Dendritic cell treated with granulocyte-macrophage colony-stimulating factor and Interleukin-4, amounts not matched to agents 40 ng/mL and 50 ng/mL, for 4 days (primary cell): ENCODE results near the gene FOXN1.
"Not testable (repeated sequence)": the region's sequence is repeated elsewhere in the genome, so short reads cannot be mapped to it uniquely, and the experiment has no call there.

Experiments
- H3K27ac Mint-ChIP-seq: one replicate; pipeline ENCODE4 v1.8.0; 2022; ENCODE audit warnings: mild to moderate bottlenecking, mixed read lengths
- H3K27me3 Mint-ChIP-seq: one replicate; pipeline ENCODE4 v1.8.0; 2022; ENCODE audit warnings: mild to moderate bottlenecking, mixed read lengths
- H3K36me3 Mint-ChIP-seq: one replicate; pipeline ENCODE4 v1.8.0; 2022; ENCODE audit warnings: low read depth, mixed read lengths
- H3K4me1 Mint-ChIP-seq: one replicate; pipeline ENCODE4 v1.8.0; 2022; ENCODE audit warnings: low read depth, mixed read lengths
- H3K4me3 Mint-ChIP-seq: one replicate; pipeline ENCODE4 v1.8.0; 2022; ENCODE audit warnings: mild to moderate bottlenecking, moderate library complexity, mixed read lengths
- H3K9me3 Mint-ChIP-seq: one replicate; pipeline ENCODE4 v1.8.0; 2022; ENCODE audit warnings: mixed read lengths
- intact Hi-C: fragments of 100-400 bp; cut with micrococcal nuclease; formaldehyde crosslinking; loops from one replicate; pipeline ENCODE4 v1.15.0; 2022

Gene FOXN1, protein sequence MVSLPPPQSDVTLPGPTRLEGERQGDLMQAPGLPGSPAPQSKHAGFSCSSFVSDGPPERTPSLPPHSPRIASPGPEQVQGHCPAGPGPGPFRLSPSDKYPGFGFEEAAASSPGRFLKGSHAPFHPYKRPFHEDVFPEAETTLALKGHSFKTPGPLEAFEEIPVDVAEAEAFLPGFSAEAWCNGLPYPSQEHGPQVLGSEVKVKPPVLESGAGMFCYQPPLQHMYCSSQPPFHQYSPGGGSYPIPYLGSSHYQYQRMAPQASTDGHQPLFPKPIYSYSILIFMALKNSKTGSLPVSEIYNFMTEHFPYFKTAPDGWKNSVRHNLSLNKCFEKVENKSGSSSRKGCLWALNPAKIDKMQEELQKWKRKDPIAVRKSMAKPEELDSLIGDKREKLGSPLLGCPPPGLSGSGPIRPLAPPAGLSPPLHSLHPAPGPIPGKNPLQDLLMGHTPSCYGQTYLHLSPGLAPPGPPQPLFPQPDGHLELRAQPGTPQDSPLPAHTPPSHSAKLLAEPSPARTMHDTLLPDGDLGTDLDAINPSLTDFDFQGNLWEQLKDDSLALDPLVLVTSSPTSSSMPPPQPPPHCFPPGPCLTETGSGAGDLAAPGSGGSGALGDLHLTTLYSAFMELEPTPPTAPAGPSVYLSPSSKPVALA

DNA sequence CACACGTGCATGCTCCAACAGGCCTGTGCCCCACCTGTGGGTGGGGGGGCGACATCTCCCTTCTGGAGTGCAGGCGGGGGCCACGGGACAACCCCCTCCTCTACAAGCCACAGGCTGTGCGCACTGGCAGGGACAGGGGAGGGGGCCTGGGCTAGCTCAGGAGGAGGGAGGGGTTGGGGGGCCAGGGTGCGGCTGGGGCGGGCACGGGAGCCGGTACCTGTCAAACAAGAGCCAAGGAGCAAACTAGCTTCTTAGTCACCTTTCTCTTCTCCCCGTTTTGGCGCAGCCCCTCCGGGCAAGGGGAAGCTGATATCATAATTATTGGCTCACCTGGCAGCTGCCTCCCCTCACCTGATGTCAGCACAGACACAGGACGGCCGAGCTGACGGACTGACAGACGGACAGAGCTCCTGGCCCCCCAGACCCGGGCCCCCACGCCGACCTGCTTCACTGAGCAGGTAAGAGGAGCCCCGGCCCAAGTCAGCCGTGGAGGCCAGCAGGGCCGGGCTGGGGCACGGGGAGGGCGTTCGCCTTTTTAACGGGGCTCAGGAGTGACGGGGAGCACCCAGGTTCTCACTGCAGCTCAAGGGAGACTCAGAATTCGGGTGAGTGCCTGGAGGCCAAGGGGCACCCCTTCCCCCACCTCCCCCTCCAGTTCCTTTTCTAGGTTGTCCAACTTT, at the start of gene FOXN1:
FOXN1 (plus strand) TSS at position 363 of the 680 bp plus-strand sequence. CDS start 17,622 bp downstream, outside the sequence.
- Mint-ChIP-seq H3K27me3 (peaks cover 33% of the 10 kb centered on the region), H3K4me3 (no peak within 1 kb of the TSS)

DNA sequence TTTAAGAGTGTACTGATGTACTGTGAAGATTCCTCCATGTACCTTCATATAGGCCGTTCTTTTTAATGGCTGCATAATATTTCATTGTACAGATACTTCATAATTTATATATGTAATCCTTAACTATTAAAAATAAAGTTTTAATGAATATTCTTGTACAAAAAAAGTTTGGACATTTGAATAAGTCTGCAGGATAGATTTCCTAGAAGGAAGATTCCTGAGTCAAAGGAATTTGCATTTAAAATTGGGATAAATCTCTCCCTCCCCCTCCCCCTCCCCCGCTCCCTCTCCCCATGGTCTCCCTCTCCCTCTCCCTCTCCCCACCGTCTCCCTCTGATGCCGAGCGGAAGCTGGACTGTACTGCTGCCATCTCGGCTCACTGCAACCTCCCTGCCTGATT, 48.3 kb upstream of the FOXN1 start:
- Mint-ChIP-seq H3K4me3 (no peak overlapping the region), H3K27me3 (no peaks in the 10 kb centered on the region), H3K9me3 (no peaks in the 10 kb centered on the region), H3K4me1 (no peaks in the 10 kb centered on the region), H3K27ac (no peak overlapping the region), H3K36me3 (no peaks in the 10 kb centered on the region)
- intact Hi-C loops = no loop called here

More for the DNA sequence above, at the start of gene FOXN1:
- no peaks in the 10 kb centered on the region for H3K9me3 Mint-ChIP-seq
- intact Hi-C loops = no loop called here
- no peaks in the 10 kb centered on the region for H3K36me3 Mint-ChIP-seq
- H3K4me1 Mint-ChIP-seq = peaks cover 42% of the 10 kb centered on the region
- peak within 1 kb of the TSS; percentile 21 for H3K27ac Mint-ChIP-seq

DNA sequence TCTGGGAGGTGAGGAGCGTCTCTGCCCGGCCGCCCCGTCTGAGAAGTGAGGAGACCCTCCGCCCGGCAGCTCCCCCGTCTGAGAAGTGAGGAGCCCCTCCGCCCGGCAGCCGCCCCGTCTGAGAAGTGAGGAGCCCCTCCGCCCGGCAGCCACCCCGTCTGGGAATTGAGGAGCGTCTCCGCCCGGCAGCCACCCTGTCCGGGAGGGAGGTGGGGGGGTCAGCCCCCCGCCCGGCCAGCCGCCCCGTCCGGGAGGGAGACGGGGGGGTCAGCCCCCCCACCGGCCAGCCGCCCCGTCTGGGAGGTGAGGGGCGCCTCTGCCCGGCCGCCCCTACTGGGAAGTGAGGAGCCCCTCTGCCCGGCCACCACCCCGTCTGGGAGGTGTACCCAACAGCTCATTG, 47.3 kb upstream of the FOXN1 start:
- H3K9me3 Mint-ChIP-seq, H3K27ac Mint-ChIP-seq, H3K36me3 Mint-ChIP-seq, H3K27me3 Mint-ChIP-seq, H3K4me3 Mint-ChIP-seq, intact Hi-C loops, H3K4me1 Mint-ChIP-seq: not testable (repeated sequence)

DNA sequence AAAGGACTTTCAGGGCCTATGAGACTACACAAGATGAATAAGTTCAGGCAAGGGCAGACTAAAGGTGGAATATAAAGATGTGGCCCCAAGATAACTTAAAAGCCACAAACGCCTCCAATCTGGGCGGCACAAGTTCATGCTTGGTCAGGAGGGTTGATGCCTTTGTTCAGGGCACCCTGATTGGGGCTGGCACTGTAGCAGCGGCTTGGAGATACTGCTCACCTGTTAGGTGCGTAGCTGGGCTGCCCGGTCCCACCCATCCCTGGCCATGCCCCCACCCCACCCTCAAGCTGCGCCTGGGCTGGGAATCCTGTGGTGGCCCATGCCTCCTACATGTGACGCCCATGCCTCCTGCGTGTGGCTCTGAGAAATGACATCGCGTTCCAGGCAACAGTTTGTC, 45.2 kb upstream of the FOXN1 start:
- H3K9me3 Mint-ChIP-seq = no peaks in the 10 kb centered on the region
- intact Hi-C loops = no loop called here
- H3K27me3 Mint-ChIP-seq = peaks cover 4% of the 10 kb centered on the region
- H3K27ac Mint-ChIP-seq = no peak overlapping the region
- H3K4me3 Mint-ChIP-seq = no peak overlapping the region
- no peaks in the 10 kb centered on the region for H3K36me3 Mint-ChIP-seq
- H3K4me1 Mint-ChIP-seq = peaks cover 6% of the 10 kb centered on the region

DNA sequence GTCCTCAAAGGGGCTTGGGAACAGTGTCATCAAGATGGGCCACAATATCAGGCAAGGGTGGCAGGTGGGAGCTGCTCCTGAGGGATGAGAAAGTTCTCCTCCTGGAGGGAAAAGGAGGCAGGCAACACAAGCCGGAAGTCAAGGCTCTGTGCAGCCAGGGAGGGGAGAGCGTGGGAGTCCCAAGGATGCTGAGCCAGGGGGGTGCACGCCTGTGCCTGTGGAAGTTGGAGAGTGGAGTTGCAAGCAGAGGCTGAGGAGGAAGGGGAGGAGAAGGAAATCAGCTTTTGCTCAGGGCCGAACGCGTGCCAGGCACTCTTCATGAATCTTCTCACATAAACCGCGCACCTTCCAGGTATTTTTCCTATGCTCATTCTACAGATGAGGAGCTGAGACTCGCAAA, 40.1 kb upstream of the FOXN1 start:
- peaks cover 16% of the 10 kb centered on the region for H3K27me3 Mint-ChIP-seq
- no peaks in the 10 kb centered on the region for H3K9me3 Mint-ChIP-seq
- no peak overlapping the region for H3K27ac Mint-ChIP-seq
- H3K4me3 Mint-ChIP-seq = no peak overlapping the region
- intact Hi-C loops = no loop called here
- H3K36me3 Mint-ChIP-seq = no peaks in the 10 kb centered on the region
- H3K4me1 Mint-ChIP-seq = peaks cover 57% of the 10 kb centered on the region

DNA sequence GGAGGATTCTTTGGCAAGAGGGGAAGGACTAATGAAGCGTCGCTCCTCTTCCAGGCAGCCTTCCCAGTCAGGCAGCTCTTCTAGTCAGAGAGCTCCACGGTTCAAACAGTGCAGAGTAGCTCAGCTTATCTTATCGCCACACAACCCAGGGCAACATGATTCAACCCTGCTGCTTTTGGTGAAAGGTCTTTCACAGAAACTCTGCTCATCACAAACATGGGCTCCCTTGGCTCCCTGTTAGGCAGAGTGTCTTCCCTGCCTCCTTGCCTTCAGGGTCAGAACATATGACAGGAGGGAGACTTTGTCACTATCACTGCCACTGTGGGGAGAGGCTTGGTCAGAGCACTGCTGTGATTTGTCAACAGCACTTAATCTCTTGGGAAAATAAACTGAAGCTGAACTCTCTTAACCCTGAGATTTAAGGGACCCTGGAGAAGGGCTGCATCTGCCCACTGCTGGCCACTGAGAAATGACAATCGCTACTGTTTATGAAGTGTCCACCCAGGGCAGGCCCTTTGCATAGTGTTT, 39.6 kb upstream of the FOXN1 start:
- Mint-ChIP-seq H3K27ac (no peak overlapping the region), H3K36me3 (no peaks in the 10 kb centered on the region), H3K9me3 (no peaks in the 10 kb centered on the region), H3K27me3 (peaks cover 16% of the 10 kb centered on the region), H3K4me1 (peaks cover 61% of the 10 kb centered on the region), H3K4me3 (no peak overlapping the region)
- intact Hi-C loops = no loop called here

DNA sequence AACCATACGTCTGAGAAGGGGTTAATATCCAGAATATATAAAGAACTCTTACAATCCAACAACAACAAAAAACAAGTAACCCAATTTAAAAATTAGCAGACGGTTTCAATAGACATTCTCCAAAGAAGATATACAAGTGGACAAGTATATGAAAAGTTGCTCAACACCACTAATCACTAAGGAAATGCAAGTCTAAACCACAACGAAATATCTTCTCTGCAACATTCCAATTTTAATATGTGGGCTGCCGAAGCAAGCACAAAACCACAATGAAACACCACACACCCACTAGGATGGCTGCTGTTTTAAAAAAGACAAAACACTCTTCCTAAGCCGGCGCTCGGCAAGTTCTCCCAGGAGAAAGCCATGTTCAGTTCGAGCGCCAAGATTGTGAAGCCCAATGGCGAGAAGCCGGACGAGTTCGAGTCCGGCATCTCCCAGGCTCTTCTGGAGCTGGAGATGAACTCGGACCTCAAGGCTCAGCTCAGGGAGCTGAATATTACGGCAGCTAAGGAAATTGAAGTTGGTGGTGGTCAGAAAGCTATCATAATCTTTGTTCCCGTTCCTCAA, 38.6 kb upstream of the FOXN1 start:
- intact Hi-C loops = no loop called here
- peak overlapping the region; percentile 54 for H3K4me3 Mint-ChIP-seq
- H3K27ac Mint-ChIP-seq = no peak overlapping the region
- H3K36me3 Mint-ChIP-seq = no peaks in the 10 kb centered on the region
- H3K9me3 Mint-ChIP-seq = no peaks in the 10 kb centered on the region
- H3K4me1 Mint-ChIP-seq = peaks cover 61% of the 10 kb centered on the region
- H3K27me3 Mint-ChIP-seq = peaks cover 20% of the 10 kb centered on the region

DNA sequence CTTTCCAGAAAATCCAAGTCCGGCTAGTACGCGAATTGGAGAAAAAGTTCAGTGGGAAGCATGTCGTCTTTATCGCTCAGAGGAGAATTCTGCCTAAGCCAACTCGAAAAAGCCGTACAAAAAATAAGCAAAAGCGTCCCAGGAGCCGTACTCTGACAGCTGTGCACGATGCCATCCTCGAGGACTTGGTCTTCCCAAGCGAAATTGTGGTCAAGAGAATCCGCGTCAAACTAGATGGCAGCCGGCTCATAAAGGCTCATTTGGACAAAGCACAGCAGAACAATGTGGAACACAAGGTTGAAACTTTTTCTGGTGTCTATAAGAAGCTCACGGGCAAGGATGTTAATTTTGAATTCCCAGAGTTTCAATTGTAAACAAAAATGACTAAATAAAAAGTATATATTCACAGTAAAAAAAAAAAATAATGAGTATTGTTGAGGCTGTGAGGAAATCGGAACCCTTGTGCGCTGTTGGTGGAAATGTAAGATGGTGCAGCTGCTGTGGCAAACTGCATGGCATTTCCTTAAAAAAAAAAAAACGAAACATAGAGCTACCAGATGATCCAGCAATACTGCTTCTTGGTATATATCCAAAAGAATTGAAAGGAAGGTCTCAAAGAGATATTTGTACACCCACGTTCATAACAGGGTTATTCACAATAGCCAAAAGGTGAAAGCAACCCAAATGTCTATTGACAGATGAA, 38.0 kb upstream of the FOXN1 start:
- intact Hi-C loops, H3K36me3 Mint-ChIP-seq, H3K9me3 Mint-ChIP-seq, H3K27ac Mint-ChIP-seq: not testable (repeated sequence)
- peaks cover 20% of the 10 kb centered on the region for H3K27me3 Mint-ChIP-seq
- H3K4me1 Mint-ChIP-seq = peaks cover 67% of the 10 kb centered on the region
- peak overlapping the region; percentile 54 for H3K4me3 Mint-ChIP-seq

DNA sequence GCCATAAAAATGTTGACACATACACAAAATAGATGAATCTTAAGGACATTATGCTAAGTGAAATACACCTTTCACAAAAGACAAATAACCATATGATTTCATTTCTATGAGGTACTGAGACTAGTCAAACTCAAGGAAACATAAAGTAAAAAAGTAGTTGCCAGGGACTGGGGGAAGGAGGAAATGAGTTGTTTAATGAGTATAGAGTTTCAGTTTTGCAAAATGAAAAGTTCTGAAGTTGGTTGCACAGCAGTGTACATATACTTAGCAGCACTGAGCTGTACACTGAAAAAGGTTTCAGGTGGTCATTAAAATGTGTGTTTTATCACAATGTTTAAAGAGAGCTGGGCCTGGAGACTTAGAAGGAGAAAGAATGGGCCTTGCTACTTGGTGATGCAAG, 37.4 kb upstream of the FOXN1 start:
- peaks cover 20% of the 10 kb centered on the region for H3K27me3 Mint-ChIP-seq
- intact Hi-C loops = no loop called here
- H3K4me1 Mint-ChIP-seq = peaks cover 72% of the 10 kb centered on the region
- no peak overlapping the region for H3K4me3 Mint-ChIP-seq
- H3K27ac Mint-ChIP-seq = no peak overlapping the region
- H3K36me3 Mint-ChIP-seq = no peaks in the 10 kb centered on the region
- H3K9me3 Mint-ChIP-seq = no peaks in the 10 kb centered on the region

DNA sequence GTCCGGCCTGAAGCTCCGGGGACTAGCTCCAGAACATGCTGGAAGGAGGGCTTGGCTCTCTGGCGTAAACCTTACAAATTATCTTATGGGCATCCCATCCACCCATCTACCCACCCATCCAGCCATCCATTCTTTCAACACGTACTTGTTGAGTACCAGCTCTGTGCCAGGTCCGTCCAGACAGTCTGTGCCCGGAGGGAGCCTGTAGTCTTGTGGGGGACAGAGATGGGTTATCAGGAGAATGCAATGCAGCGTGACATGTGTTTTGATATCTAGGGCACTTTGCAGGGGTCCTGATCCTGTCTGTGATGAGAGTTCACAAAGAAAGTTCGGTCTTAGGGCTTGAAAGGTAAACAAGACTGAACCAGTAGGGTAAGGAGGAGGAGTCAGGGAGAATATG, 36.8 kb upstream of the FOXN1 start:
- Mint-ChIP-seq H3K9me3 (no peaks in the 10 kb centered on the region), H3K27ac (no peak overlapping the region), H3K36me3 (no peaks in the 10 kb centered on the region), H3K4me3 (no peak overlapping the region), H3K27me3 (peaks cover 23% of the 10 kb centered on the region), H3K4me1 (peaks cover 72% of the 10 kb centered on the region)
- intact Hi-C loops = no loop called here

DNA sequence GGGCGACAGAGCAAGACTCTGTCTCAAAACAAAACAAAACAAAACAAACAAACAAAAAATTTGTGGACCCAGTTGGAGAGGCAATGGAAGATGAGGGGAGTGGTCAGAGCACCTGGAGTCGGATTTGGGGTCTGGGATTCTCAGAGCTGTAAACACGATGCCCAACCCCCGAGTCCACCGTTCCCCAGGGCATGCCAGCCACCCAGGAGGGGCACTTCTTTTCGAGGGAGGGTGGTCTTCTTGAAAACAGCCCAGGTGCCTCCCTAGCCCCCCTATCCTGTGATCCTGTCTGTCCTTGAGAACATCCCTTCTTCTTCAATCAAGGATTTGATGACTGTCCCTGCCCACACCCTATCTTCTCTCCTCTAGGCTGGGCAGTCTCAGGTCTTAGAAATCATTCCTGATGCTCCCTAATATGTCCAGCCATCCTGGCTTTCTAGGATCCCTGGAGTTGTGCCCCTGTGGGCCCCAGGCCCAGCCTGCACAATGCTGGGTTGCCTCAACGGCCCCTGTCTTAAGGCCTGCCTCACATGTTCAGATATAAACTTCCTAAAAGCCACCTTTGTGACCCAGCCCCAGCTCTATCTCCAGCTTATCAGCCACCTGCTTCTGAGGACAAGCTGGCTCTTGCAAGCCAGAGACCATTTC, 35.8 kb upstream of the FOXN1 start:
- H3K4me3 Mint-ChIP-seq = no peak overlapping the region
- H3K27me3 Mint-ChIP-seq = peaks cover 23% of the 10 kb centered on the region
- H3K36me3 Mint-ChIP-seq = no peaks in the 10 kb centered on the region
- intact Hi-C loops = no loop called here
- H3K9me3 Mint-ChIP-seq = no peaks in the 10 kb centered on the region
- no peak overlapping the region for H3K27ac Mint-ChIP-seq
- peaks cover 79% of the 10 kb centered on the region for H3K4me1 Mint-ChIP-seq

DNA sequence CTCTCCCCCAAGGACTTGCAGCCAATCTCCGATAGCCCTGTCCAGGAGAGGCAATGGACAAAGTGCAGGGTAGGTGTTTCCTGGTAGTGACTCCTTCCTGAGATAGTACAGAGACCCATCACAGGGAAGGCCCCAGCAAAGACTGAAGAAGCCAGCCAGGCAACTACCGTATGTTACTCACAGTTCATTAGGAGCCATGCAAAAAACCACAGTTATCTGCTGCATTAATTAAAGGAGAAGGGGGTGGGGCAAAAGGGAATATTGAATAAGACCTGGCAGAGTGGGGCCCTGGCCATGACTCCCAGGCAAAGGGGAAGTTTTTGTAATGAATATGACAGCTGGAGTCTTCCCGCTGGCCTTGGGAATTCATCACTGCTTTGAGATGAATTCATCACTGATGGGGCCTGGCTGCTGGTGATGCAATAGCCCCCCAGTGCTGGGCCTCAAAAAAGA, 35.2 kb upstream of the FOXN1 start:
- Mint-ChIP-seq H3K9me3 (no peaks in the 10 kb centered on the region), H3K4me1 (peaks cover 79% of the 10 kb centered on the region), H3K27me3 (peaks cover 18% of the 10 kb centered on the region), H3K4me3 (no peak overlapping the region), H3K27ac (no peak overlapping the region), H3K36me3 (no peaks in the 10 kb centered on the region)
- intact Hi-C loops = no loop called here
